ENCODE data around the gene RHOBTB1. TPM values are rescaled to one million over a fixed set of nuclear protein-coding genes. Genes with fewer than 3 reads are reported as not detected.

The RHOBTB1 gene
- total and polyA plus RNA-seq, 9 of the 15 experiments (the other 6 are each of a cell fraction or from before 2014, with no cell fraction given), result 1.7 to 11.7 (median 9.3) TPM

DNA sequence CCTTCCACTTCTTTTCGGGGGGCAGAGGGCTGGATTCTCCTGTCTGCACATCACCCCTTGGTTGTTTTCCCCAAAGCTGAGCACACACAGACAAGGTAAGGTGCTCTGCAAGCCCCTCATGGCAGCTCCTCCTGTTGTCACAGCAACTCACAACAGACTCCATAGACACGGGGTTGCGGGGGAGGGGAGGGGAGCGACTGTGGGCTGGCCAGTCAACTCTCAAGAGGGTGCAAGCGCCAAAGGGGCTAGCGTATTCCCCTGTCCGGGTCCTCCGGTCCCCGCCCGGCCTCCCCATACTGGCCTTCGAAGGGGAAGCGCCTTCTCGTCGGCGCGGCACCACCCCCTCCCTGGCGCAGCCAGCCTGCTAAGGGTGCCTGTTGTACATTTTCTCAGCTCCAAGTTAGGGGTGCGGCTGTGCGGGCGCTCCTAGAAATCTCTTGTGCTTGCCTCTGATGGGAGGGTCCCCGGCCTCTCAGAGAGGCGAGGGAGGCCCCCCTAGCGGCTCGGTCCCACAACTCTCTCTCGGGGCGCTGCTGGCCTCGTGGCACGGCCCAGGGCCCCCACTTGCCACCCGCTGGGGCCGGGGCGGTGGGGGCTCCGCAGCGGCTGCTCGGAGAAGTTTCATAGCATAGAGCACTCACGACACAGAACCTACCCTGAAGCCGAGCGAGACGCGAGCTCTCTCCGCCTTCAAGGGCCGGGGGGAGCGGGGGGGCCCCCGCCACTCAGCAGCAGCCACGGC, 498 bp downstream of the RHOBTB1 start (continued):
- TF ChIP-seq EP300 (IDR thresholded peaks at IDR 0.05; ENCODE audit: low read length) (no peak), RBM34 (IDR thresholded peaks at IDR 0.05; ENCODE audit: borderline replicate concordance, insufficient read depth, low read length) (no peak), RBM22 (IDR thresholded peaks at IDR 0.05; ENCODE audit: low read depth, low read length, poor library complexity, severe bottlenecking) (peak; percentile 16), HDAC2 (IDR thresholded peaks at IDR 0.05) (no peak; the same call in 1 of the 2 replicates), SPI1 (IDR thresholded peaks at IDR 0.05; ENCODE audit: borderline replicate concordance, low read depth, low read length) (0 out of 2 replicates have a peak, but pooled peaks have one; percentile 30), PCBP1 (IDR thresholded peaks at IDR 0.05; ENCODE audit: low read depth, low read length, poor library complexity, severe bottlenecking) (peak; percentile 52), ARID4B (CRISPR knock-in tag; IDR thresholded peaks at IDR 0.05) (peak; percentile 28), ELF1 (tag; IDR thresholded peaks at IDR 0.05) (no peak), NR4A1 (CRISPR knock-in tag; IDR thresholded peaks at IDR 0.05) (no peak), NR4A1 (tag; IDR thresholded peaks at IDR 0.05) (peak; percentile 6; the same call in 1 of the 2 replicates), BRD9 (IDR thresholded peaks at IDR 0.05; ENCODE audit: low read depth, partially characterized antibody) (peak; percentile 46)
- TF ChIP-seq, protein P1, sequence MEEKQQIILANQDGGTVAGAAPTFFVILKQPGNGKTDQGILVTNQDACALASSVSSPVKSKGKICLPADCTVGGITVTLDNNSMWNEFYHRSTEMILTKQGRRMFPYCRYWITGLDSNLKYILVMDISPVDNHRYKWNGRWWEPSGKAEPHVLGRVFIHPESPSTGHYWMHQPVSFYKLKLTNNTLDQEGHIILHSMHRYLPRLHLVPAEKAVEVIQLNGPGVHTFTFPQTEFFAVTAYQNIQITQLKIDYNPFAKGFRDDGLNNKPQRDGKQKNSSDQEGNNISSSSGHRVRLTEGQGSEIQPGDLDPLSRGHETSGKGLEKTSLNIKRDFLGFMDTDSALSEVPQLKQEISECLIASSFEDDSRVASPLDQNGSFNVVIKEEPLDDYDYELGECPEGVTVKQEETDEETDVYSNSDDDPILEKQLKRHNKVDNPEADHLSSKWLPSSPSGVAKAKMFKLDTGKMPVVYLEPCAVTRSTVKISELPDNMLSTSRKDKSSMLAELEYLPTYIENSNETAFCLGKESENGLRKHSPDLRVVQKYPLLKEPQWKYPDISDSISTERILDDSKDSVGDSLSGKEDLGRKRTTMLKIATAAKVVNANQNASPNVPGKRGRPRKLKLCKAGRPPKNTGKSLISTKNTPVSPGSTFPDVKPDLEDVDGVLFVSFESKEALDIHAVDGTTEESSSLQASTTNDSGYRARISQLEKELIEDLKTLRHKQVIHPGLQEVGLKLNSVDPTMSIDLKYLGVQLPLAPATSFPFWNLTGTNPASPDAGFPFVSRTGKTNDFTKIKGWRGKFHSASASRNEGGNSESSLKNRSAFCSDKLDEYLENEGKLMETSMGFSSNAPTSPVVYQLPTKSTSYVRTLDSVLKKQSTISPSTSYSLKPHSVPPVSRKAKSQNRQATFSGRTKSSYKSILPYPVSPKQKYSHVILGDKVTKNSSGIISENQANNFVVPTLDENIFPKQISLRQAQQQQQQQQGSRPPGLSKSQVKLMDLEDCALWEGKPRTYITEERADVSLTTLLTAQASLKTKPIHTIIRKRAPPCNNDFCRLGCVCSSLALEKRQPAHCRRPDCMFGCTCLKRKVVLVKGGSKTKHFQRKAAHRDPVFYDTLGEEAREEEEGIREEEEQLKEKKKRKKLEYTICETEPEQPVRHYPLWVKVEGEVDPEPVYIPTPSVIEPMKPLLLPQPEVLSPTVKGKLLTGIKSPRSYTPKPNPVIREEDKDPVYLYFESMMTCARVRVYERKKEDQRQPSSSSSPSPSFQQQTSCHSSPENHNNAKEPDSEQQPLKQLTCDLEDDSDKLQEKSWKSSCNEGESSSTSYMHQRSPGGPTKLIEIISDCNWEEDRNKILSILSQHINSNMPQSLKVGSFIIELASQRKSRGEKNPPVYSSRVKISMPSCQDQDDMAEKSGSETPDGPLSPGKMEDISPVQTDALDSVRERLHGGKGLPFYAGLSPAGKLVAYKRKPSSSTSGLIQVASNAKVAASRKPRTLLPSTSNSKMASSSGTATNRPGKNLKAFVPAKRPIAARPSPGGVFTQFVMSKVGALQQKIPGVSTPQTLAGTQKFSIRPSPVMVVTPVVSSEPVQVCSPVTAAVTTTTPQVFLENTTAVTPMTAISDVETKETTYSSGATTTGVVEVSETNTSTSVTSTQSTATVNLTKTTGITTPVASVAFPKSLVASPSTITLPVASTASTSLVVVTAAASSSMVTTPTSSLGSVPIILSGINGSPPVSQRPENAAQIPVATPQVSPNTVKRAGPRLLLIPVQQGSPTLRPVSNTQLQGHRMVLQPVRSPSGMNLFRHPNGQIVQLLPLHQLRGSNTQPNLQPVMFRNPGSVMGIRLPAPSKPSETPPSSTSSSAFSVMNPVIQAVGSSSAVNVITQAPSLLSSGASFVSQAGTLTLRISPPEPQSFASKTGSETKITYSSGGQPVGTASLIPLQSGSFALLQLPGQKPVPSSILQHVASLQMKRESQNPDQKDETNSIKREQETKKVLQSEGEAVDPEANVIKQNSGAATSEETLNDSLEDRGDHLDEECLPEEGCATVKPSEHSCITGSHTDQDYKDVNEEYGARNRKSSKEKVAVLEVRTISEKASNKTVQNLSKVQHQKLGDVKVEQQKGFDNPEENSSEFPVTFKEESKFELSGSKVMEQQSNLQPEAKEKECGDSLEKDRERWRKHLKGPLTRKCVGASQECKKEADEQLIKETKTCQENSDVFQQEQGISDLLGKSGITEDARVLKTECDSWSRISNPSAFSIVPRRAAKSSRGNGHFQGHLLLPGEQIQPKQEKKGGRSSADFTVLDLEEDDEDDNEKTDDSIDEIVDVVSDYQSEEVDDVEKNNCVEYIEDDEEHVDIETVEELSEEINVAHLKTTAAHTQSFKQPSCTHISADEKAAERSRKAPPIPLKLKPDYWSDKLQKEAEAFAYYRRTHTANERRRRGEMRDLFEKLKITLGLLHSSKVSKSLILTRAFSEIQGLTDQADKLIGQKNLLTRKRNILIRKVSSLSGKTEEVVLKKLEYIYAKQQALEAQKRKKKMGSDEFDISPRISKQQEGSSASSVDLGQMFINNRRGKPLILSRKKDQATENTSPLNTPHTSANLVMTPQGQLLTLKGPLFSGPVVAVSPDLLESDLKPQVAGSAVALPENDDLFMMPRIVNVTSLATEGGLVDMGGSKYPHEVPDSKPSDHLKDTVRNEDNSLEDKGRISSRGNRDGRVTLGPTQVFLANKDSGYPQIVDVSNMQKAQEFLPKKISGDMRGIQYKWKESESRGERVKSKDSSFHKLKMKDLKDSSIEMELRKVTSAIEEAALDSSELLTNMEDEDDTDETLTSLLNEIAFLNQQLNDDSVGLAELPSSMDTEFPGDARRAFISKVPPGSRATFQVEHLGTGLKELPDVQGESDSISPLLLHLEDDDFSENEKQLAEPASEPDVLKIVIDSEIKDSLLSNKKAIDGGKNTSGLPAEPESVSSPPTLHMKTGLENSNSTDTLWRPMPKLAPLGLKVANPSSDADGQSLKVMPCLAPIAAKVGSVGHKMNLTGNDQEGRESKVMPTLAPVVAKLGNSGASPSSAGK (IDR thresholded peaks at IDR 0.05), result peak; percentile 12; the same call in 1 of the 2 replicates

All from K562 (cell line).